Left ventricle myocardium inferior (tissue), 1 donor: ENCODE data around the gene POU2AF2. TPM values are rescaled to one million over a fixed set of nuclear protein-coding genes. Genes with fewer than 3 reads are reported as not detected.

ENCODE experiments used
- DNase-seq: peaks from one replicate; pipeline ENCODE4 v3.0.0-alpha.2; 2020
- H3K27ac ChIP-seq: fragments of 200-600 bp; replicated peaks from 2 replicates; pipeline ENCODE4 v1.8.0; 2021
- H3K27me3 ChIP-seq: fragments of 200-600 bp; 2 replicates; pipeline ENCODE4 v1.8.0; 2021; ENCODE audit warnings: low read depth
- H3K36me3 ChIP-seq: fragments of 200-600 bp; 2 replicates; pipeline ENCODE4 v1.8.0; 2021
- H3K4me1 ChIP-seq: fragments of 200-600 bp; 2 replicates; pipeline ENCODE4 v1.8.0; 2021
- H3K4me3 ChIP-seq: fragments of 200-600 bp; 2 replicates; pipeline ENCODE4 v1.8.0; 2021; ENCODE audit warnings: mild to moderate bottlenecking, moderate library complexity
- H3K9me3 ChIP-seq: fragments of 200-600 bp; replicated peaks from 2 replicates; pipeline ENCODE4 v1.8.0; 2021
- CTCF ChIP-seq: fragments of 200-600 bp; IDR thresholded peaks from 2 replicates; pipeline ENCODE4 v1.8.0; 2021; ENCODE audit warnings: antibody characterized with exemption, mild to moderate bottlenecking, borderline replicate concordance
- intact Hi-C: fragments of 100-400 bp; cut with micrococcal nuclease; formaldehyde crosslinking; loops from one replicate; pipeline ENCODE4 v1.11.0; 2022
- total RNA-seq: library from RNA; stranded (reverse); fragmentation: NEBNext Ultra II Directional; extraction: Animal tissue kit (Norgen Biotek cat#: 25700); gene quantifications from one replicate; pipeline ENCODE4 v1.2.1, GENCODE V29; 2021
- donor health status: DM: no; HTN: yes; CAD: no; lungs with severe emphysema.

POU2AF2 gene
- total RNA-seq, 1 donor from 2014 or later = not detected

- TF ChIP-seq CTCF = no peak
- no peaks in the 10 kb centered on the region for H3K9me3 ChIP-seq
- intact Hi-C loops = no loop called here
- no peaks in the 10 kb centered on the region for H3K36me3 ChIP-seq
- peak; percentile 47 for DNase-seq
- no peak overlapping the region for H3K27ac ChIP-seq
- peaks cover 41% of the 10 kb centered on the region for H3K4me1 ChIP-seq
- no peak overlapping the region for H3K4me3 ChIP-seq
- no peaks in the 10 kb centered on the region for H3K27me3 ChIP-seq
Measured at GRCh38 chr11:111329306-111330204, 84.0 kb downstream of the POU2AF2 start.

- intact Hi-C loops = no loop called here
- Histone ChIP-seq H3K4me1 (peaks cover 41% of the 10 kb centered on the region), H3K9me3 (no peaks in the 10 kb centered on the region), H3K27me3 (no peaks in the 10 kb centered on the region), H3K4me3 (no peak overlapping the region), H3K36me3 (no peaks in the 10 kb centered on the region), H3K27ac (no peak overlapping the region)
- DNase-seq = no peak
- TF ChIP-seq CTCF = no peak
Measured at GRCh38 chr11:111330234-111330893, 84.8 kb downstream of the POU2AF2 start.

- Histone ChIP-seq H3K36me3 (no peaks in the 10 kb centered on the region), H3K4me1 (peaks cover 41% of the 10 kb centered on the region), H3K27ac (no peak overlapping the region), H3K27me3 (no peaks in the 10 kb centered on the region), H3K4me3 (no peak overlapping the region), H3K9me3 (no peaks in the 10 kb centered on the region)
- DNase-seq = no peak
- intact Hi-C loops = no loop called here
- no peak for TF ChIP-seq CTCF
Measured at GRCh38 chr11:111331711-111332479, 86.4 kb downstream of the POU2AF2 start.

GRCh38 chr11:111334532-111335502 lies 89.3 kb downstream of the POU2AF2 start:
- Histone ChIP-seq H3K36me3 (no peaks in the 10 kb centered on the region), H3K4me3 (no peak overlapping the region), H3K9me3 (peaks cover 13% of the 10 kb centered on the region), H3K4me1 (peaks cover 22% of the 10 kb centered on the region), H3K27ac (no peak overlapping the region), H3K27me3 (no peaks in the 10 kb centered on the region)
- DNase-seq = no peak
- no peak for TF ChIP-seq CTCF
- intact Hi-C loops = no loop called here
